Peyer's patch (tissue), 4 donors: ENCODE data around the gene MOB3B. TPM values are rescaled to one million over a fixed set of nuclear protein-coding genes. Genes with fewer than 3 reads are reported as not detected.

Experiments used
- DNase-seq, 3 donors: peaks; one replicate each; pipeline ENCODE4 v3.0.0-alpha.2; 2017 to 2019
- H3K27ac ChIP-seq, 4 donors: fragments of 200-600 bp; sonication (generic); one replicate each; pipeline ENCODE4 v1.5.1; 2016 to 2019
- H3K27me3 ChIP-seq, 2 donors: fragments of 200-600 bp; sonication (generic); one replicate each; pipeline ENCODE4 v1.5.1; 2019
- H3K36me3 ChIP-seq, 3 donors: fragments of 200-600 bp; sonication (generic); one replicate each; pipeline ENCODE4 v1.5.1; 2016 to 2019
- H3K4me1 ChIP-seq, 4 donors: fragments of 200-600 bp; sonication (generic); one replicate each; pipeline ENCODE4 v1.5.1; 2016 to 2019
- H3K4me3 ChIP-seq, 4 donors: fragments of 200-600 bp; sonication (generic); 1 replicate in 3 of 4; 2 replicates in 1 of 4; pipeline ENCODE4 v1.5.1; 2016 to 2019; ENCODE audit warnings: mild to moderate bottlenecking in 1 of 4
- H3K9me3 ChIP-seq, 4 donors: fragments of 200-600 bp; sonication (generic); one replicate each; pipeline ENCODE4 v1.5.1; 2016 to 2019; ENCODE audit warnings: mild to moderate bottlenecking in 1 of 4
- POLR2A ChIP-seq, 2 donors: fragments of 450-650 bp; IDR thresholded peaks; one replicate each; pipeline ENCODE4 v1.5.1; 2017; ENCODE audit warnings: antibody characterized with exemption in 2 of 2, mild to moderate bottlenecking in 2 of 2, moderate library complexity in 2 of 2
- total RNA-seq, 4 donors: library from RNA; depleted of rRNA; stranded (reverse); fragments of >200 nt; gene quantifications; one replicate each; pipeline ENCODE4 v1.1.0, GENCODE V29; 2016
- TF ChIP-seq, protein P1 (sequence below), 6 experiments: fragments of 450-650 bp in 4 of 6; fragments of 200-600 bp in 2 of 6; sonication (generic) in 1 of 6; IDR thresholded peaks; one replicate each; pipeline ENCODE4 v1.5.1; 2017 to 2019; ENCODE audit warnings: antibody characterized with exemption in 6 of 6, mild to moderate bottlenecking in 3 of 6, moderate library complexity in 1 of 6

Gene MOB3B
- total RNA-seq, 4 donors from 2014 or later, result 24.8 to 65.7 (median 36.4) TPM

DNA sequence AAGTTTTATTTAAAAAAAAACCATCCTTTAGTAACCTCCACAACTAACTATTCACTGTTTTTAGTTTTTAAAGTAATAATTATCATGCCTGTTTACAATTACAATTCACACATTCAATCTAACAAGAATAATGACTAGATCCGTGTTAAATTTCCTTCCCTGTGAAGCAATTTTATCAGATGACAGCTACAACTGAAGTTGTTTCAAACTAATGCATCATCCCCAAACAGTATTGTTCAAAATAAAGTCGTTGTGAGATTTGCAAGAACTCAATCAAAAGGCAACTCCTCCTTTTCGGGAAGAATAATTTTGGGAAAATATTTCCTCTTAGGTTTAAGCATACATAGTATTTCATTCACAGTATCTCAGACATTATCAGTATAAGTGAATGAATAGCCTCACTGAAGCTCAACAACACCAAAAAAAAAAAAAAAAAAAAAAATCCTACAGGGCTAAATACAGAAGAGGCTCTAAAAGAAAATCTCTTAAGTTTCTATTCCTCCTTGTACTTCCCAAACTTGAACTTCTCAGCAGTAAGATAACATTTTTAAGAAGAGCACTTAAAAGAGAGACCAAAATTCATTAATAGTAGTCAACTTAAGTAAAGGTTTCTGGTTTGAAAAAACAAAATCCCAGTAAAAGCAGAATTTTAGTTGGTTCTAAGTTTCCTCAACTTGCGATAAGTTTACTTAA lies 34.3 kb upstream of the MOB3B start:
- Histone ChIP-seq H3K4me3 (no peak overlapping the region), H3K27me3 (no peaks in the 10 kb centered on the region), H3K27ac (no peak overlapping the region), H3K4me1 (no peaks in the 10 kb centered on the region), H3K36me3 (peaks cover 0 to 23% (median 0%) of the 10 kb centered on the region in 3 donors), H3K9me3 (no peaks in the 10 kb centered on the region)
- TF ChIP-seq, protein P1, sequence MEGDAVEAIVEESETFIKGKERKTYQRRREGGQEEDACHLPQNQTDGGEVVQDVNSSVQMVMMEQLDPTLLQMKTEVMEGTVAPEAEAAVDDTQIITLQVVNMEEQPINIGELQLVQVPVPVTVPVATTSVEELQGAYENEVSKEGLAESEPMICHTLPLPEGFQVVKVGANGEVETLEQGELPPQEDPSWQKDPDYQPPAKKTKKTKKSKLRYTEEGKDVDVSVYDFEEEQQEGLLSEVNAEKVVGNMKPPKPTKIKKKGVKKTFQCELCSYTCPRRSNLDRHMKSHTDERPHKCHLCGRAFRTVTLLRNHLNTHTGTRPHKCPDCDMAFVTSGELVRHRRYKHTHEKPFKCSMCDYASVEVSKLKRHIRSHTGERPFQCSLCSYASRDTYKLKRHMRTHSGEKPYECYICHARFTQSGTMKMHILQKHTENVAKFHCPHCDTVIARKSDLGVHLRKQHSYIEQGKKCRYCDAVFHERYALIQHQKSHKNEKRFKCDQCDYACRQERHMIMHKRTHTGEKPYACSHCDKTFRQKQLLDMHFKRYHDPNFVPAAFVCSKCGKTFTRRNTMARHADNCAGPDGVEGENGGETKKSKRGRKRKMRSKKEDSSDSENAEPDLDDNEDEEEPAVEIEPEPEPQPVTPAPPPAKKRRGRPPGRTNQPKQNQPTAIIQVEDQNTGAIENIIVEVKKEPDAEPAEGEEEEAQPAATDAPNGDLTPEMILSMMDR (IDR thresholded peaks at IDR 0.05), result no peak
- TF ChIP-seq POLR2A (IDR thresholded peaks at IDR 0.05), result no peak
- no peak for DNase-seq

DNA sequence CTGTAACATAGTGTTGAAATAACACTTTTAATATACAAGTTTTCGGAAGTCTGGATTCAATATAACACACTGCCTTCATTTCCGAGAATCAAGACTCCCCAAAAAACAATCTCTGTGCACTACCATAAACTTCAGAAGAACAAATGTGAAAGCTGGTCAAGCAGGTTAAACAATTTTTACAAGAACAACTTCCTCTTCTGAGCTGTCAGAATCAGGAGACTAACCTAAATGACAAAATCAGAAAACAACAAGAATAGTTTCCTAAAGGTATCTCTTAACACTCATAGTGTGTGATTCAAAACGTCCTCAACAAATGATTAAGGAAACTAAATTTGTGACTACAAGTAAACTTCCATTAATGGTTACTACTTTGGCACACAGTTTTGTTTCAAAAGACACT lies 32.1 kb upstream of the MOB3B start:
- no peak for DNase-seq
- Histone ChIP-seq H3K27ac (no peak overlapping the region), H3K36me3 (peaks cover 0 to 38% (median 0%) of the 10 kb centered on the region in 3 donors)

DNA sequence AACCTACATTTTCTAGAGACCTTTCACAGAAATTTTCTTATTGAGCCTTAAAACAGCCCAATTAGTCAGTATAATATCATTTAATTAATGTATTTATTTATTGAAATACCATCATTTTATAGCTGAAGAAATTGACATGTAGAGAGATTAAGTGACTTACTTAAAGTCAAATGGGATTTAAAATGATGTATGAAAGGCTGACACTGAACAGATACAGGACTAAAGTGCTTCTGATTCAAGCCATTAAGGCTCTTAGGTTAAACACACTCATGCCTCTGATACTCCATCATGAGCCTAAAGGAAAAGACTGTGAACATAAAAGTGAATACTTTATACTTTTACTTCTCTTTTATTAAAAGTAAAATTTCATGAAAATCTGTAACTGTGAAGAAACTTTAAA lies 30.8 kb upstream of the MOB3B start:
- no peaks in the 10 kb centered on the region for H3K27me3 ChIP-seq
- H3K4me3 ChIP-seq, result no peak overlapping the region
- no peaks in the 10 kb centered on the region for H3K4me1 ChIP-seq
- DNase-seq, result no peak
- peaks cover 0 to 40% (median 0%) of the 10 kb centered on the region in 3 donors for H3K36me3 ChIP-seq
- no peak overlapping the region for H3K27ac ChIP-seq
- TF ChIP-seq POLR2A (IDR thresholded peaks at IDR 0.05), result no peak
- TF ChIP-seq, protein P1 (IDR thresholded peaks at IDR 0.05), result no peak
- H3K9me3 ChIP-seq, result no peaks in the 10 kb centered on the region

More for the DNA sequence above, 32.1 kb upstream of the MOB3B start:
- no peaks in the 10 kb centered on the region for H3K4me1 ChIP-seq
- TF ChIP-seq, protein P1 (IDR thresholded peaks at IDR 0.05), result no peak
- no peak for TF ChIP-seq POLR2A (IDR thresholded peaks at IDR 0.05)
- no peaks in the 10 kb centered on the region for H3K27me3 ChIP-seq
- no peak overlapping the region for H3K4me3 ChIP-seq
- no peaks in the 10 kb centered on the region for H3K9me3 ChIP-seq

DNA sequence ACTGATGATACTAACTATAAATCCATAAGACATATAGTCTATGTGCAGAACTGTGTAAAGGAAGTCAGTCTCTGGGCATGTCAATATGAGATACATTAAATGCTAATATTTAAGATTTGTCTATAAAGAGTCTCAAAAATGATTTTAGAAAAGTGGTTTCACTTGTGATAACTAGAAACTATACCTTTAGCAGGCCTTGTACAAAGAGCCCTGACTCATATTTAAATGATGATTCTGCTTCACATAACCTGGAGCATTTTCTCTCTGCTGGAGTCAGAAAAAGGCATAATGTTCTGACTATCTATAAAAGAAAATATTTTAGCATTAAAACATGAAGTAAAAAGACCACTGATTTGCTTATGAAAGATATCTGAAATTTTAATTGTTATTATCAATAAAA lies 28.7 kb upstream of the MOB3B start:
- H3K9me3 ChIP-seq, result no peaks in the 10 kb centered on the region
- DNase-seq, result no peak
- H3K27me3 ChIP-seq, result no peaks in the 10 kb centered on the region
- TF ChIP-seq, protein P1 (IDR thresholded peaks at IDR 0.05), result no peak
- TF ChIP-seq POLR2A (IDR thresholded peaks at IDR 0.05), result no peak
- H3K27ac ChIP-seq, result no peak overlapping the region
- peaks cover 0 to 47% (median 0%) of the 10 kb centered on the region in 3 donors for H3K36me3 ChIP-seq
- no peaks in the 10 kb centered on the region for H3K4me1 ChIP-seq
- H3K4me3 ChIP-seq, result no peak overlapping the region

DNA sequence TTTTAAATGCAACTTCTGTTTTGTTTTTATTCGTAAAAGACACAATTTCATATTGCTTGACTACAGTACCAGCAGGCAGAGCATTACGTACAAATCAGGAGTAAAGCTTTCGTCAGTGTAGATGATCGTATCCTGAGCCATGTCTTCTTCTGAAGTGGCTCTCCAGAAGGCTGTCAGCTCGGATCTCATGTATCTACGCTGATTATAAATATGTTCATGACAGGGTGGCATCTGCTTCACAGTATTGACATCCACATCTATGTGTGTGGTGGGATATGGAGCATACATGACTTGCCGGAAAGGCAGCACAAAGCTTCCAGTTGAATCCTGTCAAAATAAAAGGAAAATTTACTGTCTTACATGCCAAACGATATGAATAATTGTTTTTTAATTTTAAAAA lies 26.9 kb upstream of the MOB3B start:
- TF ChIP-seq POLR2A (IDR thresholded peaks at IDR 0.05), result no peak
- TF ChIP-seq, protein P1 (IDR thresholded peaks at IDR 0.05), result no peak
- Histone ChIP-seq H3K27ac (no peak overlapping the region), H3K9me3 (no peaks in the 10 kb centered on the region), H3K4me1 (no peaks in the 10 kb centered on the region), H3K4me3 (no peak overlapping the region), H3K36me3 (peaks cover 0 to 47% (median 0%) of the 10 kb centered on the region in 3 donors), H3K27me3 (no peaks in the 10 kb centered on the region)
- no peak for DNase-seq
